GM12878 (cell line): ENCODE measurements around the gene KRTAP10-2.

ENCODE experiments used
- BCL3 ChIP-seq: IDR thresholded peaks from 2 replicates; pipeline ENCODE4 v1.6.1; 2011; ENCODE audit warnings: borderline replicate concordance, low read depth, mild to moderate bottlenecking, moderate library complexity, low read length; ENCODE audit not compliant: insufficient read depth, poor library complexity, severe bottlenecking
- CTCF ChIP-seq, 3 experiments: IDR thresholded peaks in 2 of 3; conservative IDR thresholded peaks in 1 of 3; 2 replicates each; pipeline ENCODE4 v1.5.1; 2011; ENCODE audit warnings: low read depth in 3 of 3, low read length in 3 of 3, mild to moderate bottlenecking in 3 of 3, control low read depth in 2 of 3, moderate library complexity in 2 of 3, inconsistent platforms in 1 of 3, mixed read lengths in 1 of 3; ENCODE audit not compliant: control insufficient read depth in 2 of 3, insufficient read depth in 1 of 3; ENCODE audit errors: extremely low read depth in 1 of 3
- JUNB ChIP-seq: IDR thresholded peaks from 2 replicates; pipeline ENCODE4 v1.6.1; 2016; ENCODE audit warnings: antibody characterized with exemption, mild to moderate bottlenecking
- NFYB ChIP-seq: IDR thresholded peaks from 2 replicates; pipeline ENCODE4 v1.6.1; 2011; ENCODE audit warnings: low read depth, mild to moderate bottlenecking, low read length, improper control_type of control experiment, moderate library complexity; ENCODE audit not compliant: insufficient read depth
- POLR2A ChIP-seq: IDR thresholded peaks from 2 replicates; pipeline ENCODE4 v1.6.1; 2011; ENCODE audit warnings: low read depth, mild to moderate bottlenecking, low read length
- POLR2AphosphoS5 ChIP-seq: IDR thresholded peaks from 2 replicates; pipeline ENCODE4 v1.6.1; 2011; ENCODE audit warnings: mild to moderate bottlenecking, low read length, inconsistent platforms
- RFX5 ChIP-seq: IDR thresholded peaks from 2 replicates; pipeline ENCODE4 v1.6.1; 2011; ENCODE audit warnings: low read depth, low read length, improper control_type of control experiment
- TARDBP ChIP-seq: IDR thresholded peaks from 2 replicates; pipeline ENCODE4 v1.6.1; 2016; ENCODE audit warnings: borderline replicate concordance
- ZNF24 ChIP-seq: fragments of 450-650 bp; IDR thresholded peaks from 2 replicates; pipeline ENCODE4 v1.6.1; 2017; ENCODE audit warnings: antibody characterized with exemption, mild to moderate bottlenecking

GRCh38 chr21:44556879-44557278 is 5.6 kb upstream of the KRTAP10-2 start:
- TF ChIP-seq NFYB (no peak), JUNB (no peak), POLR2AphosphoS5 (no peak), BCL3 (no peak), ZNF24 (no peak), TARDBP (no peak), POLR2A (no peak), RFX5 (no peak), CTCF (IDR thresholded peaks at IDR 0.05 in 2 of 3, conservative IDR thresholded peaks at IDR 0.05 in 1 of 3; ENCODE audit: control insufficient read depth in 2 of 3, extremely low read depth in 1 of 3, insufficient read depth in 1 of 3, low read depth in 3 of 3, low read length in 3 of 3) (no peak)
